ENCODE data around the gene SLC25A43.

GRCh38 chrX:119453202-119453601 lies 54.1 kb downstream of the SLC25A43 start:
- TF ChIP-seq POLR2A (IDR thresholded peaks at IDR 0.05; ENCODE audit: low read depth, low read length), result no peak
- TF ChIP-seq POLR2AphosphoS5 (IDR thresholded peaks at IDR 0.05; ENCODE audit: low read depth, low read length), result no peak
- no peak for TF ChIP-seq PAX5 (IDR thresholded peaks at IDR 0.05; ENCODE audit: insufficient read depth, low read length, severe bottlenecking)
- no peak for TF ChIP-seq TAF1 (IDR thresholded peaks at IDR 0.05; ENCODE audit: low read depth, low read length)
- no peak for TF ChIP-seq SPI1 (IDR thresholded peaks at IDR 0.05; ENCODE audit: low read depth, low read length)
- no peak for TF ChIP-seq POU2F2 (IDR thresholded peaks at IDR 0.05; ENCODE audit: low read depth, low read length)
